Measurements from ENCODE around the gene LAT. TPM values are rescaled to one million over a fixed set of nuclear protein-coding genes. Genes with fewer than 3 reads are reported as not detected.

The LAT gene
- polyA plus RNA-seq, 3 donors: 4.6 to 5.9 (median 4.8) TPM

Other genes with a start within 250 kb of the LAT start
- 1 to 10 TPM; 1.1 to 1.8 (median 1.7) TPM for gene NPIPB9, start 233.3 kb upstream of the LAT start, polyA plus RNA-seq (ENCODE audit: insufficient read length in 3 of 3)
- gene ATXN2L, start 162.1 kb upstream of the LAT start, polyA plus RNA-seq (ENCODE audit: insufficient read length in 3 of 3): 10 to 100 TPM; 68.6 to 81.2 (median 70.8) TPM
- 100 to 1,000 TPM; 185 to 220 (median 204) TPM for gene TUFM, start 138.7 kb upstream of the LAT start, polyA plus RNA-seq (ENCODE audit: insufficient read length in 3 of 3)
- 10 to 100 TPM; 47.2 to 50.5 (median 48.6) TPM for gene SH2B1, start 121.2 kb upstream of the LAT start, polyA plus RNA-seq (ENCODE audit: insufficient read length in 3 of 3)
- 1 to 10 TPM; 2.2 to 3.9 (median 2.9) TPM for gene ATP2A1, start 106.6 kb upstream of the LAT start, polyA plus RNA-seq (ENCODE audit: insufficient read length in 3 of 3)
- 10 to 100 TPM; 14.0 to 18.3 (median 17.5) TPM for gene RABEP2, start 59.8 kb upstream of the LAT start, polyA plus RNA-seq (ENCODE audit: insufficient read length in 3 of 3)
- gene CD19, start 53.1 kb upstream of the LAT start, polyA plus RNA-seq (ENCODE audit: insufficient read length in 3 of 3): 1 to 10 TPM; 2.9 to 3.4 (median 3.2) TPM
- gene NFATC2IP, start 34.1 kb upstream of the LAT start, polyA plus RNA-seq (ENCODE audit: insufficient read length in 3 of 3): 10 to 100 TPM; 29.3 to 34.2 (median 29.9) TPM
- 10 to 100 TPM; 33.8 to 39.7 (median 36.7) TPM for gene SPNS1, start 10.3 kb upstream of the LAT start, polyA plus RNA-seq (ENCODE audit: insufficient read length in 3 of 3)

All from right renal cortex interstitium (tissue), 3 donors.